ENCODE data around the gene LSAMP. TPM values are rescaled to one million over a fixed set of nuclear protein-coding genes. Genes with fewer than 3 reads are reported as not detected.

The LSAMP gene
- total RNA-seq, 2 experiments from 2014 or later, result not detected

GRCh38 chr3:116186049-116186448 lies 259.2 kb downstream of the LSAMP start:
- ChIA-PET POLR2A (no interaction called here), CTCF (no interaction called here)

GRCh38 chr3:116181159-116181558 lies 264.1 kb downstream of the LSAMP start:
- ChIA-PET POLR2A (no interaction called here), CTCF (no interaction called here)

- ChIA-PET CTCF (no interaction called here), POLR2A (no interaction called here)
Measured at GRCh38 chr3:116179091-116179490, 266.2 kb downstream of the LSAMP start.

GRCh38 chr3:116176974-116177555 lies 268.2 kb downstream of the LSAMP start:
- POLR2A ChIA-PET, result no interaction called here
- CTCF ChIA-PET, result no interaction called here

- ChIA-PET CTCF (no interaction called here), POLR2A (interaction anchor here (0.7 kb wide), 1 partner anchor 211 kb away, joined by 4 read pairs; no protein-coding TSS in a partner anchor)
Measured at GRCh38 chr3:116166121-116166520, 279.2 kb downstream of the LSAMP start.

- POLR2A ChIA-PET, result no interaction called here
- CTCF ChIA-PET, result no interaction called here
Measured at GRCh38 chr3:116165641-116166040, 279.6 kb downstream of the LSAMP start.

GRCh38 chr3:116165135-116165534 lies 280.2 kb downstream of the LSAMP start:
- ChIA-PET CTCF (no interaction called here), POLR2A (no interaction called here)

GRCh38 chr3:116164039-116164438 lies 281.2 kb downstream of the LSAMP start:
- ChIA-PET CTCF (no interaction called here), POLR2A (no interaction called here)

GRCh38 chr3:116161575-116162525 lies 283.4 kb downstream of the LSAMP start:
- CTCF ChIA-PET, result no interaction called here
- POLR2A ChIA-PET, result no interaction called here

- POLR2A ChIA-PET, result no interaction called here
- CTCF ChIA-PET, result no interaction called here
Measured at GRCh38 chr3:116160594-116160993, 284.7 kb downstream of the LSAMP start.

GRCh38 chr3:116155841-116156240 lies 289.4 kb downstream of the LSAMP start:
- ChIA-PET POLR2A (no interaction called here), CTCF (no interaction called here)

- CTCF ChIA-PET, result no interaction called here
- POLR2A ChIA-PET, result no interaction called here
Measured at GRCh38 chr3:116154389-116154788, 290.9 kb downstream of the LSAMP start.

- ChIA-PET POLR2A (no interaction called here), CTCF (no interaction called here)
Measured at GRCh38 chr3:116153174-116153573, 292.1 kb downstream of the LSAMP start.

GRCh38 chr3:116150655-116151167 lies 294.6 kb downstream of the LSAMP start:
- POLR2A ChIA-PET, result no interaction called here
- CTCF ChIA-PET, result no interaction called here

- POLR2A ChIA-PET, result no interaction called here
- CTCF ChIA-PET, result no interaction called here
Measured at GRCh38 chr3:116148881-116149851, 296.1 kb downstream of the LSAMP start.

- CTCF ChIA-PET, result no interaction called here
Measured at GRCh38 chr3:116145613-116146012, 299.7 kb downstream of the LSAMP start.

GRCh38 chr3:116141724-116142123 lies 303.6 kb downstream of the LSAMP start:
- POLR2A ChIA-PET, result no interaction called here
- CTCF ChIA-PET, result no interaction called here

More at GRCh38 chr3:116145613-116146012, 299.7 kb downstream of the LSAMP start:
- POLR2A ChIA-PET, result no interaction called here

GRCh38 chr3:116140100-116140689 lies 305.1 kb downstream of the LSAMP start:
- ChIA-PET POLR2A (no interaction called here), CTCF (no interaction called here)

GRCh38 chr3:116139641-116140040 lies 305.6 kb downstream of the LSAMP start:
- CTCF ChIA-PET, result no interaction called here
- POLR2A ChIA-PET, result no interaction called here
